DMS114 treated with DMSO at 0.1 percent for 48 hours (cell line): ENCODE results near the gene MPP2.
"Not testable (repeated sequence)": the region's sequence is repeated elsewhere in the genome, so short reads cannot be mapped to it uniquely, and the experiment has no call there.

Experiments
- DNase-seq: peaks from one replicate; lab custom pipeline; 2025; ENCODE audit not compliant: unreplicated experiment; lab: John Stamatoyannopoulos, UW

The MPP2 gene

DNA sequence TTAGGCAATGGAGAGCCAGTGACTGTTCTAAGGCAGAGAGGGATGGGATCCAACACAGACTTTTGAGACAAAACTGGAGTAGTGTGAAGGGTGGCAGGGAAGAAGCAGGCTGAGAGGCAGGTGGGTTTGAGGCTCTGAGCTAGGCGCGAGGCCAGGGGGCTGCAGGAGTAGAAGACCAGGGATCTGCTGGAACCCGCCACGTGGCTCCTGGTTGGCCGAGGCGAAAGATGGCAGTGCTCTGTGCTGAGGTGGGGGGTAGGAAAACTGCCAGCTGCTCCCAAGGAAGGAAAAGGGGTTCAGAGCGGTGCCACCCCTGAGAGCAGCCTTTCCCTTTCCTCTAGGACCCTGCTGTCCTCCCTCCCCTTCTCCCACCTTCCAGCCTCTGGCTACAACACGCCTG is 54.8 kb downstream of the MPP2 start:
- no peak for DNase-seq

DNA sequence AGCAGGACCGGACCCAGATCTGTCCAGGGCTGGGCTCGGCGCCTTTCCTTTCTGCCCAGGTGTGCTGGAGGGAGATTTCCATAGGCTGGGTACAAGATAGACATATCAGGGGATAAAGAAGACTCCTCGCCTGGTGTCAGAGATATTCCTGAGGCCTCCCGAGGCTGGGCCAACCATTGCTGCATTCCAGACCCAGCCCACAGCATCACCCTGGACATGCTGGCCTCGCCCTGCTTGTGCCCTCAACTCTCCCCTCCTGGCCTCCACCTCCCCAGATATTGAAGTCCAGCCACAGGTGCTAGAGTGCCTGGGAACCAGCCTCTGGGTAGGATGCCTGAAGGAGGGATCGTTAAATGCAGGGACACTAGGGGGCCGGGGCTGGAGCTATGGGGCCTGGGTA is 58.2 kb downstream of the MPP2 start:
- no peak for DNase-seq

DNA sequence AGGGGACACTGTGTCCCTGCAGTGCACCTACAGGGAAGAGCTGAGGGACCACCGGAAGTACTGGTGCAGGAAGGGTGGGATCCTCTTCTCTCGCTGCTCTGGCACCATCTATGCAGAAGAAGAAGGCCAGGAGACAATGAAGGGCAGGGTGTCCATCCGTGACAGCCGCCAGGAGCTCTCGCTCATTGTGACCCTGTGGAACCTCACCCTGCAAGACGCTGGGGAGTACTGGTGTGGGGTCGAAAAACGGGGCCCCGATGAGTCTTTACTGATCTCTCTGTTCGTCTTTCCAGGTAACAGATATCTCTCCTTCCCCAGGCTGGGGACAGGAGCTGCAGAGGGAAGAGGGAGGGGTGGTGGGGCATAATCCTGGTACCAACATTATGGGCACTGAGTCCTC is 58.7 kb downstream of the MPP2 start:
- DNase-seq = no peak

DNA sequence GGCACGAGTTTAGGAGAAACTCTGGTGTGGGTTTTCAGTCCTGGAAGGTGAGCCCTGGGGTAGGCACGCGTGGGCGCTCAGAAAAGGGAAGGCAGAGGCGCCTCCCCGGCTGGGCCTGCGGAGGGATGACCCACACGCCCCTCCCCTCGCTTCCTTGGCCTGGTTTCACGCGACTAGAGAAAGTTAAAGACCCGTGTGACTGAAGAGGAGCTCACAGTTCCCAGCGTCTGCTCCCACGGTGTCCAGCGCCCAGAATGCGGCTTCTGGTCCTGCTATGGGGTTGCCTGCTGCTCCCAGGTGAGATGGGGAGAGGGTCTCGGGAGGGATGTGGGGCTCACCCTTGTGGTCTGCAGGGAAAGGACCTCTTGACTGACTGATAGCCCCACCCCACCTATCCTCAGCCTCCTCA is 60.4 kb downstream of the MPP2 start, which contains the start of gene CD300LG:
Gene CD300LG, plus strand, starts transcription at position 214 of the 409 bp plus-strand sequence. Its CDS starts 41 bp downstream, at position 255.
- DNase-seq = no peak

DNA sequence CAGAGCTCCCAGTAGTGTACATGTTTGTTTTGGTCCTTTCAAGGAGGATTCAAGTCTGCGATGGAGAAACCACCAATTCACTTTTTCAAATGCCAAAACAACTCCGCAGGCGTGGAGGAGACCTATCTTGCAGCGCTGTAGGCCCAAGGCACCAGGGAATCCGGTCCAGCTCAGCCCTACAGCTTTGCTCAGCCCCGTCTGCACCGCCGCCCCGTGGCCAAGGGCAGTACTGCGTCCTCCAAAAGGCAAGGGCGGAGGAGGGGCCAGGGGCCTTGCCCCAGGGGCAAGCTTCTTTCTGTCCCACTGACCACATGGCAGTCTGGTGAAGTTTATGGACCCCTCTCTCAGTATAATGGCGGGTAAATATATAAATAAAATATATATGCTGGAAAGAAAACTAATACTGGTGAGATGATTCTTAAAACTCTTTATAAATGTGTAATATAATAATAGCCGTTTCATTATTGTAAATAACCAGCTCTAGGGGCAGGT is 61.1 kb downstream of the MPP2 start:
- peak; percentile 27 for DNase-seq

DNA sequence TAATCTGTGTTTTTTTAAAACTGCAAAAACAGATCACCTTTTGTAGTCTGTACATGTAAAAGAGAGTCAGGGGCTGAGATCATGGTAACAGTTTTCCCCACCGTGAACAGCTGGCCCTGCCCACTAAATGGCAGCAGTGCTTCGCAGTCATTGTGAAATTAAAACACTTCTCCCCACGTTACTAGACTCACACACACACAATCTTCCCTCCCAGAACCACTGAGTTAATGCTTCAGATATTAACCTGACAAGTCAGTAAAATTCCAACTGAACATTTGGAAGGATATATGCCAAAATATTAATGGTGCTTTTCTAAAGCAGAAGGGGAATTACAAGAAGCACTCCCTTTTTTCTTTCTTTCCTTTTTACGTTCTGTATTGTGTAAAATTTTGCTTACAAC is 61.6 kb downstream of the MPP2 start:
- DNase-seq = no peak

DNA sequence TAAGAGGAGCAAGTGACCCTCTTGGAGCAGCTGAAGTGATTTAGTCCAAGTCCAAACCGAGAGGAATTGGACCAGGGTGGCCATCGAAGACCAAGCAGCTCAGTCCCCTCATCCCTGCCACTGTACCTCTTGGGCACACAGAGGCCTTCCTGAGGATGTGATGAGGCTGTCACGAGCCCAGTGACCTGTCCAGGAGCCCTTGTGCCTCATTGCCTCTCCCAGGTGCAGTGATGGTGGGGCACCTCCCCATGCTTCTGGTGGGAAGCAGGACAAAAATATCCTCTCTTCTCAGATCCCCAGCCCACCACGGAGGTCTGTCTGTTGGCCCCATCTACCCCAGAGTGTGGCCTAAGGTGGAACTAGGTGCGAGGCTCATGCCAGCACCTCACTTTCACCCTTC is 63.1 kb downstream of the MPP2 start:
- no peak for DNase-seq

DNA sequence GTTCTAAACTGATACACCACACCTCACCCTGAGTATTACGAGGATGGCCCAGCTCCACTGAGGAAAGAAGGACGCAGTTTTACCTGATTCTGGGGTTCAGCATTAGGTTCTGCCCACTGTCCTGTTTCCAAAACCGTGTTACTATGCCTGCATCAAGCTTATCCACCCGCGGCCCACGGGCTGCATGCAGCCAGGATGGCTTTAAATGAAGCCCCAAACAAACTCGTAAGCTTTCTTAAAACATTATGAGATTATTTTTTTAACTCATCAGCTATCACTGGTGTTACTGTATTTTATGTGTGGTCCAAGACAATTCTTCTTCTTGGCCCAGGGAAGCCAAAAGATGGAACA is 64.4 kb downstream of the MPP2 start:
- no peak for DNase-seq

DNA sequence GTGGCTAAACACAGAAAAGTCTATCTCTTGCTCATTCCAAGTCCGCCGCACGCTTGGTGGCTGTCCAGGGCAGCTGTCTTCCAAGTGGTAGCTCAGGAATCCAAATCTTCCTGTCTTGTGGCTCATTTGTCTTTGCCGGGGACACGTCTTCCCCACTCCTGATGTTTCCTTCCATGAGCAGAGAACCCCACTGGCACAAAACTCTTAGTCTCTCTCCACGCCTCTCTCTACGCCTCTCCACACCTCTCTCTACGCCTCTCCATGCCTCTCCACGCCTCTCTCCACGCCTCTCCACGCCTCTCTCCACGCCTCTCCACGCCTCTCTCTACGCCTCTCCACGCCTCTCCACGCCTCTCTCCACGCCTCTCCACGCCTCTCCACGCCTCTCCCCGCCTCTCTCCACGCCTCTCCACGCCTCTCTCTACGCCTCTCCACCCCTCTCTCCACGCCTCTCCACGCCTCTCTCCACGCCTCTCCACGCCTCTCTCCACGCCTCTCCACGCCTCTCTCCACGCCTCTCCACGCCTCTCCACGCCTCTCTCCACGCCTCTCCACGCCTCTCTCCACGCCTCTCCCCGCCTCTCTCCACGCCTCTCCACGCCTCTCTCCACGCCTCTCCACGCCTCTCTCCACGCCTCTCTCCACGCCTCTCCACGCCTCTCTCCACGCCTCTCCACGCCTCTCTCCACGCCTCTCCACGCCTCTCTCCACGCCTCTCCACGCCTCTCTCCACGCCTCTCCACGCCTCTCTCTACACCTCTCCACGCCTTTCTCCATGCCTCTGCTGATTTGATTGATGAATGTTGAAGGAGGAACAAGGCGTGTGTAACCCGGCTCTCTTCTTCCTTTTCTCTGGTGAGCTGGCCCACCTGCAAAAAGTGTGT is 65.0 kb downstream of the MPP2 start:
- DNase-seq = not testable (repeated sequence)

DNA sequence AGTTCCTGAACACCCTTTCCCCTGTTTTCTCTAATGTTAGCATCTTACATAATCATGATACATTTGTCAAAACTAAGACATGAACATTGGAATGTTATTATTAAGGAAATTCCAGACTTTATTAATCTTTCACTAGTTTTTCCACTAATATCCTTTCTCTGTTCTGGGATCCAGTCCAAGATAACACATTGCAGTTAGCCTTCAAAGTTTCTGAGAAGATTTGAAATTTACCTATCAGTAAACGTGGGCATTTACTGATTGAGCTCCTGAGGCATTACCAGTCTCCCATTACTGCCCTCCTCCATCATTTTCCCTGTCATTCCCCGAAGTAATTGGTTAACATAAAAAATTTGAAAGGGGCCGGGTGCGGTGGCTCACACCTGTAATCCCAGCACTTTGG is 66.1 kb downstream of the MPP2 start:
- no peak for DNase-seq

DNA sequence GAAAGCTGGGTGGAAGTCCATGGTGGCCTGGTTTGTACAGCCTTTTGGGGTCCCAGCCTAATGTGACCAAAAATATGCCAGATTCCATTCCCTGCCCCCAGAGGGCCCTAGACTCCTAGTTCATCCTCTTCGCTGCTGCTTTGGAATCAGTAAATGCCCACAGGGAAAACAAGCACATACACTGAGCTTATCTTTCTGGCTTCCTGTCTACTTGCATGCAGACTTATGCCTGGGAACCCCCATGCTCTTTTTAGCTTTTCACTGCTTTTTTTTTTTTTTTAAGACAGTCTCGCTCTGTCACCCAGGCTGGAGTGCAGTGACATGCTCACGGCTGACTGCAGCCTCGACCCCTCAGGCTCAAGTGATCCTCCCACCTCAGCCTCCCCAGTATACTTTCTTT is 66.5 kb downstream of the MPP2 start:
- no peak for DNase-seq

DNA sequence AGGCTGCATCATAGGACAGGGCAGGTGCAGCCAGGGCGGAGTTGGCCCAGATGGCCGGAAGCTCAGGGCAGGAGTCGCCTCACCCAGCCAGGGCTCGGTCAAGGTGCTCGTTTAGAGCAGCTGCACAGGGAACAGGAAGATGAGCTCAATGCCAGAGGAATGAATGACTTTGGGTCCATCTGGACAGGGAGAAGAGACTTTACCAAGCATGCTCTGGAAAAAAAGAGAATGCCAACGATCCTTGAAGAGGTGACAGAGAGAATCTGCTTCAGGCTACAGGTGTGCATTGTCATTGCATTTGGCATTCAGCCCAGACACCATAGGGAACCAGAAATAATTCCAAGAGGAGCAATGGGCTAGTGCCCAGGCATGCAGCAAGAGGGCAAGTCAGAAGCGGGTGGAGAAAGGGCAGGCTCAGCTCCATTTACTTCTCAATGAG is 67.6 kb downstream of the MPP2 start:
- DNase-seq = no peak

DNA sequence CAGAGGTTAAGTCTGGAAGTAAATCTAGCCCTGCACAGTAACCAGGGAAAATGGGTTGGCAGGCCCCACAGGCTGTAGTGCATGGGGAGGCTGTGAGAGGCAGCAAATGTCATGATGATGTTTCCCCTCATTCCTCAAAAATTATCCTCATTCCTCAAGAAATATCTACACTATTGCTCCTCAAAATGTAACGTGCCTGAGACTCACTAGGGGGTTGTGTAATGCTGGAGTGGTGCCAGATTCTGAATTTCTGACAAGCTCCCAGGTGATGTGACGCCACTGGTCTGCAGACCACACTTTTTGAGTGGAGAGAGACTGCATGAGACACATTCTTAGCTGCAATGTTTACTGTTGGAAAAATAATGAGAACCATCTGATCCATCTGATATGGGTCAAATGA is 73.2 kb downstream of the MPP2 start:
- DNase-seq = no peak

DNA sequence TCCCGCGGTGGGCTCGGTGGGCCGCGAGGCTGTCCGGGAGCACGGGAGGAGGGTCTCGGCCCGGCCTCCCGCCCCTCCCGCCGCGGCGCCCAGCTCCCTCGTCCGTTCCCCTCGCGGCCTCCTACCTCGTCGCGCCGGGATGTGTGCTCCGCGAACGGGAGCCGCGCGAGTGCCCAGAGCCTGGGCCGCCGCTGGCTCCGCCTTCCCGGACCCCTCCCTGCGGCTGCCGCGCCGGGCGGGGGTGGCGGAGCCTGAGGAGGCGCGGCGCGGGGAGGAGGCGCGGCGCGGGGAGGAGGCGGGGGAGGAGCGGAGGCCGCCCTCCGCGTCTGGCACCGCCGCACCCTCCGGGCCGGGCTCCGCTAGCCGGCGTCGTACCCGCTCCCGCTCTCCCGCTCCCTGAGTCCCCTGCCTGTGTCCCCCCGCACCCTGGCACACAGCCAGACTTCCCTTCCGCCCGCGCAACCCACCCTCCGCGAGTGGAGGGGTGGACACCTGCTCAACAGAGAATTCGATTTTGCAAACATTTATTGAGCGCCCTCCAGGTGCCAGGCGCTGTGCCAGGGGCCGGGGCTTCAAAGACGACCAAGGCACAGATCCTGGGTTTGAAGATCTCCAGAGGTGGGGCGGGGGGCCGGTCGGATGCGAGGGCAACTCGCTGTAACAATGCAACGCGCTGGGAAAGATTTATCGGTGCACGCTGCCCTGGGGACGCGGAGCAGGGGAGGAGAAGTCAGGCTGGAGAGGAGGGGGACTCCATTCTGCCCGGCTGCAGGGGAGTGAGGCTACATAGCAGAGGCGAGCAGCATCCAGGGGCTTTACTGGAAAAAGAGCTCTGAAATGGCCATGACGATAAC is 74.1 kb downstream of the MPP2 start, which contains the start of gene MPP3:
Gene MPP3, minus strand, starts transcription at position 171 of the 854 bp plus-strand sequence. CDS start 1,240 bp downstream, outside the sequence.
- peak; percentile 13 for DNase-seq

DNA sequence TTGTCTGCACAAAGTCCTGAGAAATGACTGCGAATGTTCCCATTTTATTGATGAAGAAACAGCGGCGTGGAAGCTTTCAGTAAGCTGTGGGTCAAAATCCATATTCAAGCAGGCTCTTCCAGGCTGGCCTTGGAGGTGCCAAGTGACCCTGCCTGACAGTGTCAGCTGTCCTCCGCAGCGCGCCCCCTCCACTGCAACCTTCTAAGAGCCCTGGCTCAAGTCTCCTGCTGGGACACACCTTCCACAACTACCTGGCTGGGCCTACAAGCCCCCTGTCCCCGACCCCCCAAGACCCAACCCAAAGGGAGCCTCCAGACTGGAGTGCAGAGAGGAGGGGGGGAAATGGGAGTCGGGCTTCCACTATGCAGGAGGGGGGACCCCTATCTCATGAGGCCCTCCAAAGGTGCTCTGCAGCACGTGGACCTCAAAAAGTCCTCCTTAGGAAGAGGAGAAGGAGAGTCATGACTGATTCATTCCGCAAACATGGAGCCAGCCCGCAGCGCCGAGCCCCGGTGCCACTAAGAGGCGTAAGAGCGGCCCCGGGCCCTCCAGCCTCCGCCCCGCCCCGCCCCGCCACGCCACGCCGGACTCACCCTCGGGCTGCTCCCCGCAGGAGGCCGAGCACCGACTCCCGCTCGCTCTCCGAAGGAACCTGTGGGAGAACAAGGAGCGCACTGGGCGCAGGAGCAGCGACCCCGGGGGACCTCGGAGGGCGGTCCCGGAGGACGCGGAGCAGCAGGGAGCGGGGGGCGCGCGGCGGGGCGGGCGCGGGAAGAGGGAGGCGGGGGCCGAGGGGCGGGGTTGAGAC is 75.0 kb downstream of the MPP2 start:
- DNase-seq = no peak

DNA sequence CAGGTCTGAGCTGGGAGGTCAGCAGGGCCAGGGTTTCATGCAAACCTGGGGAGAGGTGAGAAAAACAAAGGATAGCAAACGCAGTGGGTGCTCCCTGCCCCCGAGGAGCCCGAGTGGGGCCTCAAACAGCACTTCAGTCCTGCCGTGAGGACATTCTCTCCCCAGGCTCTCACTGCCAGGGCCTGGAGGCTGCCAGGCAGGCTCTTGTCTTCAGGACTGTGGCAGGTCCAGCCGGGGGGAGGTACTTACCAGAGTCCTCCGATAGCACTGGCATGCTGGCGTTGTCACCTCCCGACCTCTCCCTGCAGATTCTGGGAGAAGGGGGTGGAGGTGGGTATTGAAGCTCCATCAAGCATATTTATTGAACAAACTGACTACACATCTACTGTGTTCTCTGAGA is 75.7 kb downstream of the MPP2 start:
- no peak for DNase-seq

DNA sequence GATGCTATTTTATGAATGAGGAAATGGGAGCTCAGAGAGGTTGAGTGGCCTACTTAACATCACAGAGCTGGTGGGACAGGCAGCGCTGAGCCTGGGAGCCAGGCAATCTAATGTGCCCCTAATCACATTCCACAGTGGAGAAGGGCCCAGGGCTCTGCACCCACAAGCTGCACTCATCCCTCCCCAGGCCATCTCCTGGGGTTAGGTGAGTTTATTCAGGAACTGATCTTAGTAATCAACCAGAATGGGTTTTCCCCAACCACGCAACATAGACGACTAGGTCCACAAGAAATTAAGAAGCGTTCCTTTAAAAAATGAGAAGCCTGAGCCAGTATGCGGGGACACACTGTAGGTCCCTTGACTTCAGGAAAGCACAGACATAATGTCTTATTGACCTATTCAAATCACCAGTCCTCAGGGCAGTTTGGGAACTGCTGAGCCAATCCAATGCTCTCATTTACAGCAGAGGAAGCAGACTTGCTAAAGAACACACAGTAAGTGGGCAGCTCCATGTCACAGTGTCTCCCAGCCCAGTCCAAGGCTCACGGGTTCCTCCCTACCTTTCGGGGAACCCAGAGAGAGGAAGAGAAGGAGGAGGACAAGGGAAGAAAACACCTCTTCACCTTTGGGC is 76.7 kb downstream of the MPP2 start:
- DNase-seq = no peak

DNA sequence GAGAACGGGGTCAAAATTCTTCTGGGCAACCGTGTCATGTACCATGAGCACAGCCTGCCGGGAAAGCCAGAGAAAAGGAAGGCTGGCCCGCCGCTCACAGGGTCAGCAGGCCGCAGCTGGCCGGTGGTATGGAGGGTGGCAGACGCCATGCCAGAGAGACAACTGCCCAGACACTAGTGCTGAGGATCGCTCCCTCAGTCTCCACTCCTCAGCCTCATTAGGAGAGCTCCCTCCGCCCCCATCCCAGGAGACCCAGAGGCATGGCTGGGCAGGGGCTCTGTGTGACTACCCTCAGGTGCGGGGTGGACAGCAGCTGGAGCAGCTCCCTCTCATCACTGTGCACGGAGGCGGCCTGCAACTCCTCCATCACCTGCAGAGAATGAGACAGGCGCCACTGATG is 77.6 kb downstream of the MPP2 start:
- DNase-seq = no peak

DNA sequence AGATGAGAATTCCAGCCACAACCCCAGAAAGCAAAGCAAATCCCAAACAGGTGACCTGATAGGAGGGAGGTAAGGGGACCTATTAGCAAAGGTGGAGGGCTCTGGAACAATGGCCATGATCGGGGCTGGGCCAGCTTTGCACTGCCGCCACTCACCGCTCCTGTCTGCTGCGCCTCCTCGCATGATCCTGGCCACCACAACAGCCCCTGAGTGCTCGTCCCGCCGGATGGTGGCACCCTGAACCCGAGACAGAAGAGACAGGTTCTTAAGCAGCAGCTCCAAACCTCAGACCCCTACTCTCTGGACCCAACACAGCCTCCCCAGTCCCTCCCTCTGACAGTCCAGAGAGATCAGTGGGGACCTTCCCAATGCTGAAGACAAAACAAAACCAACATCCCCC is 79.7 kb downstream of the MPP2 start:
- DNase-seq = no peak

DNA sequence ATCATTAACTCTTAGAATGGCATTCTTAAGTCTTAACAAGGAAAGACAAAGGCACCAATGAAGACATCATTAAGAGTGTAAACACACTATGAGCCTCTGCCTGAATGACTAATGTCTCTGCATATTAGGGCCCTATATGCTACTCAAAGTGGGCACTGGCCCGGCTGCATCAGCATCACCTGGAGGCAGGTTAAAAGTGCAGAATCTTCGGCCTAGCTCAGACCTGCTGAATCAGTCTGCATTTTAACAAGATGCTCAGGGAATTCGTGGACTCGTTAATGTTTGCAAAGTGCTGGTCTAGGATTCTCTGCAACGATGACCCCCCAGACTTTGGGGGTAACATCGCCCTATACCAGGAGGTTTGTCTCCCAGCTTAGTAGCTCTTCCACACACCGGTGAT is 81.1 kb downstream of the MPP2 start:
- no peak for DNase-seq
